Astrocyte of the cerebellum (primary cell): ENCODE measurements around the gene HS6ST2.
A peak's percentile ranks its signal among the peaks of the same experiment; 100 is the strongest.

Experiments used
- DNase-seq: peaks from one replicate; pipeline ENCODE4 v3.0.0-alpha.2; 2011; ENCODE audit warnings: low read depth
- H3K4me3 ChIP-seq: 2 replicates; pipeline ENCODE4 v1.5.1; 2011; ENCODE audit warnings: mild to moderate bottlenecking, low read depth, low read length, moderate library complexity
- in situ Hi-C: cut with HindIII; loops from 2 replicates; pipeline ENCODE4 v1.10.0; 2017; ENCODE audit warnings: low sequenced_read_pairs
- TF ChIP-seq, protein P1 (sequence below): IDR thresholded peaks from 2 replicates; pipeline ENCODE4 v1.5.1; 2012; ENCODE audit warnings: low read length, low read depth, moderate library complexity, mild to moderate bottlenecking; ENCODE audit errors: missing control alignments

The HS6ST2 gene

DNA sequence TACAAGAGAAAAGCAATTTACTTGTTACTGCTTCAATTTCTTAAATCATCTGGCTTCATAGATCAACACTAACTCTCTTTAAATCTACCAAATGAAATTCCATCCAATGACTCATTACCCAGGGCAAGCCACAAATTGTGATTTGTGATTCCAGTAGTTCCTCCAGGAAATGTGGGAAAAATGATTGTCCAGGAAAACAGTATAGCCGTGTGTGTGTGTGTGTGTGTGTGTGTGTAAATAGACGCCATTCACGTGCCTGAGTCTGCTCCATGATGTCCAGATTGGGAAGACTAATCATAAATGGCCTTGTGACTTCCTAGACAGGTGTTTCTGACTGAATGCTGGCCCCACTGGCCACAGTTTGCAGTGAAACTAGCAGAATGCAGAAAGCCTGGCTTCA is 121.3 kb downstream of the HS6ST2 start:
- peak; percentile 61 for DNase-seq
- TF ChIP-seq, protein P1, sequence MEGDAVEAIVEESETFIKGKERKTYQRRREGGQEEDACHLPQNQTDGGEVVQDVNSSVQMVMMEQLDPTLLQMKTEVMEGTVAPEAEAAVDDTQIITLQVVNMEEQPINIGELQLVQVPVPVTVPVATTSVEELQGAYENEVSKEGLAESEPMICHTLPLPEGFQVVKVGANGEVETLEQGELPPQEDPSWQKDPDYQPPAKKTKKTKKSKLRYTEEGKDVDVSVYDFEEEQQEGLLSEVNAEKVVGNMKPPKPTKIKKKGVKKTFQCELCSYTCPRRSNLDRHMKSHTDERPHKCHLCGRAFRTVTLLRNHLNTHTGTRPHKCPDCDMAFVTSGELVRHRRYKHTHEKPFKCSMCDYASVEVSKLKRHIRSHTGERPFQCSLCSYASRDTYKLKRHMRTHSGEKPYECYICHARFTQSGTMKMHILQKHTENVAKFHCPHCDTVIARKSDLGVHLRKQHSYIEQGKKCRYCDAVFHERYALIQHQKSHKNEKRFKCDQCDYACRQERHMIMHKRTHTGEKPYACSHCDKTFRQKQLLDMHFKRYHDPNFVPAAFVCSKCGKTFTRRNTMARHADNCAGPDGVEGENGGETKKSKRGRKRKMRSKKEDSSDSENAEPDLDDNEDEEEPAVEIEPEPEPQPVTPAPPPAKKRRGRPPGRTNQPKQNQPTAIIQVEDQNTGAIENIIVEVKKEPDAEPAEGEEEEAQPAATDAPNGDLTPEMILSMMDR, result no peak
- in situ Hi-C loops, result no loop called here
- no peak overlapping the region for H3K4me3 ChIP-seq

DNA sequence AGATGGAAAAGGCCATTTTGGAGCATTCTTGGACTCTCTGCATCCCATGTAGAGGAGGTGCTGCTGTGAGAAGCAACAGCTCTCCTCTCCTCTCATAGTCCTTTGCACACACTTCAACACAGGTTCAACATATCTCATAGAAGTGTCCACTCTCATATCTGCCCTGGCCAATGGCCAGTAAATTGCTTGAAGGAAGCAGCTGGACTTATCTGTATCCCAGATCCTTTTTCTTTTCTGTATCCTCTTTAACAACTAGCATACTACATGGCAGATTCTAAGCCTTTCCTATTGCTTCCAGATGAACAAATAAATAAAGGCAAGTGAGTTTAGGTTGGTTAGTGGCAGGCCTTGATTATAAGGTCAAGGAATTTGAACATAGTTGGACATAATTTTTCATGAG is 122.0 kb downstream of the HS6ST2 start:
- no peak overlapping the region for H3K4me3 ChIP-seq
- in situ Hi-C loops, result no loop called here
- no peak for DNase-seq
- TF ChIP-seq, protein P1, result no peak

DNA sequence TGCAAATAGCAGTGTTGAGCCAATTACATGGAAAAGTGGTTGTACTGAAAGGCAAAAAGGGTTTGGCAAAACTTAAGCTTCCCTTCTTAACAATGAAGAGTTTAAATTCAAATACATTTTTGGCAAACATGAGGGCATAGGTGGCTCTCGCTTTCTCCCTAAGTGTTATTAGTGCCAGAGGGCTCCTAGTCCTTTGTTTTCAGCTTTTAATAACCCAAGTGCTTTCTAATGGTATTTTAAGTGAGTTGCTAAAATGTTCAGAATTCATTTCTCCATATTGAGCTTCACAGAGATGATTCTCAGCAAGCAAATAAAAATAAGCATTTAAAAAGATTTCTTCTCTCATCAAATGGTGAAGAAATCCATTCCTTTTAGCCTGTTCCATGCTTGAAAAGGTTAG is 123.7 kb downstream of the HS6ST2 start:
- in situ Hi-C loops, result no loop called here
- TF ChIP-seq, protein P1, result no peak
- no peak for DNase-seq
- H3K4me3 ChIP-seq, result no peak overlapping the region

DNA sequence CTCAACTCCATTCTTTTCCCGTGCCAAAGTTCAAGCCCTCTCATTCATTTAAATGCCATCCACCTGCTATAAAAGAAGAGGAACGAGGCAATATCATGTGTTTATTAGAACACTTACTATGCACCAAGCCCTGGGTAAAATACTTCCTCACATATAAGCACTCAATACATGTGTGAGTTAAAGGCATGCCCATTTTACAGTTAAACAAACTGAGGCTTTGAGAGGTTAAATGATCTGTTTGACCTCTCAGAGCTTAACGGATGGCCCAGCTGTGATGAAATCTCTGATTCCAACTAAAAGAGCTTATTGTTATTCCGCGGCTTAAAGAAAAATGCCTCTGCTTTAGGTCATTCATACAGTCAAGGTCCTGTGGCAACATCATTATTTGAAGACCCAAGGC is 124.3 kb downstream of the HS6ST2 start:
- H3K4me3 ChIP-seq, result no peak overlapping the region
- in situ Hi-C loops, result no loop called here
- no peak for DNase-seq
- TF ChIP-seq, protein P1, result no peak

DNA sequence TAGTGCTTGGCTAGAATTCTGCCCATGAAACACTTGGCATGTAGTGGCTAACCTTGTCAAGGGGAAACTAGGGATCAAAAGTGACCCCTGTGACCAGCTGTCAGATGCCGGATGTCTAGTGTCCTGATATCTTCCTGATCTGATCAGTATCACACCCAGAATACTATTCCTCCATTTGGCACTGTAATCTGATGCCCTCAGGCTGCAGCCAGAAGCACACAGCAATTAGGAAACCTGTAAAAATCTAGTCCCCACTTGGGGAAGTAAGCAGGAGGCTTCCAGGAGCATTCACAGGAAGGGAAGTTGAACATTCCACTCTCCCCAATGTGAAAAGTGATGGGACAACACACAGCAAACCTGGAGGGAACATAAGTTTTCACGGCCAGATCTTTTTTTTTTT is 125.1 kb downstream of the HS6ST2 start:
- in situ Hi-C loops, result no loop called here
- TF ChIP-seq, protein P1, result no peak

DNA sequence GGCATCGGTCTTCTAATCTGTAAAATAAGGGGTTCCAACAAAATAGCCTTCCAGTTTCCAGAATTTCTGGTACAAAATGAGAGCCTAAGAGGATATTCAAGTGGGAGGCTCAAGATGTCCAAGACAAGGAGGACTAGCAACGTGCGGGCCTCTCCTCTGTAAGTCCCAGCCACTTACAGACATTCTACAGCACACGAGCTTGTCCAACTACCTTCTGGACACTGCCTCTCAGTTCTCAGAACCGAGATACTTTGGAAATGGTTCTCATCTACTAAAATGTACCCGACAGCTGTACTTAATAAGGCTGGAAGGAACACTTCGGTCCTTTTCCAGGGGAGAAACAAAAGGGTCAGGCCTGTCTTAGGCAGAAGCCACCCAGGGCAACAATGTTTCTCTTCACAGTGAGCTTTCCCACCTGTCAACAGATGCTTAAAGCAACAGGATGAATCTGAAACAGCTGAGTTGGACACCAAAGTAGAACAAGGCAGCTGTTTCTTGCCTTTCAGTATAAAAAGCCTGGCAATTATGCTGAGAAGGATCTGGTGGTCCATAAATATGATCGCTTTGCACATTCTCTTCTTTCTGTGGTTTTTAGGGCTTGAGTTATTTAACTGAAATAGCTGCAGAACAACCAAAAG is 127.0 kb downstream of the HS6ST2 start:
- TF ChIP-seq, protein P1, result no peak
- DNase-seq, result no peak
- in situ Hi-C loops, result no loop called here
- no peak overlapping the region for H3K4me3 ChIP-seq

More for the DNA sequence above, 125.1 kb downstream of the HS6ST2 start:
- no peak overlapping the region for H3K4me3 ChIP-seq
- no peak for DNase-seq
